ENCODE results near the gene MDFI. TPM values are rescaled to one million over a fixed set of nuclear protein-coding genes. Genes with fewer than 3 reads are reported as not detected.
"Not testable (repeated sequence)": the region's sequence is repeated elsewhere in the genome, so short reads cannot be mapped to it uniquely, and the experiment has no call there.

The MDFI gene
- polyA plus RNA-seq, 4 donors = 37.5 to 62.2 (median 49.3) TPM

- DNase-seq (ENCODE audit: low read depth in 4 of 4, low spot score in 2 of 4) = no peak
Measured at GRCh38 chr6:41602422-41602743, 35.9 kb upstream of the MDFI start.

GRCh38 chr6:41602864-41603608 lies 35.2 kb upstream of the MDFI start:
- peak; percentile 72 to 91 (median 78) for DNase-seq (ENCODE audit: low read depth in 4 of 4, low spot score in 2 of 4)

GRCh38 chr6:41604006-41604405 lies 34.3 kb upstream of the MDFI start:
- DNase-seq (ENCODE audit: low read depth in 4 of 4, low spot score in 2 of 4) = no peak

GRCh38 chr6:41605649-41606048 lies 32.6 kb upstream of the MDFI start:
- DNase-seq (ENCODE audit: low read depth in 4 of 4, low spot score in 2 of 4) = no peak

GRCh38 chr6:41607036-41607435 lies 31.2 kb upstream of the MDFI start:
- no peak for DNase-seq (ENCODE audit: low read depth in 4 of 4, low spot score in 2 of 4)

- DNase-seq (ENCODE audit: low read depth in 4 of 4, low spot score in 2 of 4) = no peak
Measured at GRCh38 chr6:41607736-41608135, 30.5 kb upstream of the MDFI start.

GRCh38 chr6:41608443-41609151 lies 29.7 kb upstream of the MDFI start:
- DNase-seq (ENCODE audit: low read depth in 4 of 4, low spot score in 2 of 4) = no peak

- no peak for DNase-seq (ENCODE audit: low read depth in 4 of 4, low spot score in 2 of 4)
Measured at GRCh38 chr6:41614715-41615114, 23.6 kb upstream of the MDFI start.

GRCh38 chr6:41615311-41615710 lies 23.0 kb upstream of the MDFI start:
- DNase-seq (ENCODE audit: low read depth in 4 of 4, low spot score in 2 of 4) = no peak

GRCh38 chr6:41618598-41618997 lies 19.7 kb upstream of the MDFI start:
- no peak for DNase-seq (ENCODE audit: low read depth in 4 of 4, low spot score in 2 of 4)

- DNase-seq (ENCODE audit: low read depth in 4 of 4, low spot score in 2 of 4) = not testable (repeated sequence)
Measured at GRCh38 chr6:41619193-41619592, 19.1 kb upstream of the MDFI start.

GRCh38 chr6:41621367-41621766 lies 16.9 kb upstream of the MDFI start:
- no peak for DNase-seq (ENCODE audit: low read depth in 4 of 4, low spot score in 2 of 4)

GRCh38 chr6:41621802-41622201 lies 16.5 kb upstream of the MDFI start:
- DNase-seq (ENCODE audit: low read depth in 4 of 4, low spot score in 2 of 4) = no peak

GRCh38 chr6:41622206-41622988 lies 15.9 kb upstream of the MDFI start:
- no peak for DNase-seq (ENCODE audit: low read depth in 4 of 4, low spot score in 2 of 4)

- DNase-seq (ENCODE audit: low read depth in 4 of 4, low spot score in 2 of 4) = no peak
Measured at GRCh38 chr6:41623330-41623729, 14.9 kb upstream of the MDFI start.

GRCh38 chr6:41624621-41625380 lies 13.5 kb upstream of the MDFI start:
- DNase-seq (ENCODE audit: low read depth in 4 of 4, low spot score in 2 of 4) = no peak

- no peak for DNase-seq (ENCODE audit: low read depth in 4 of 4, low spot score in 2 of 4)
Measured at GRCh38 chr6:41625442-41625841, 12.8 kb upstream of the MDFI start.

- no peak for DNase-seq (ENCODE audit: low read depth in 4 of 4, low spot score in 2 of 4)
Measured at GRCh38 chr6:41626022-41626421, 12.2 kb upstream of the MDFI start.

- DNase-seq (ENCODE audit: low read depth in 4 of 4, low spot score in 2 of 4) = no peak
Measured at GRCh38 chr6:41626917-41627316, 11.4 kb upstream of the MDFI start.

GRCh38 chr6:41629128-41629527 lies 9.1 kb upstream of the MDFI start:
- DNase-seq (ENCODE audit: low read depth in 4 of 4, low spot score in 2 of 4) = no peak

- no peak for DNase-seq (ENCODE audit: low read depth in 4 of 4, low spot score in 2 of 4)
Measured at GRCh38 chr6:41630069-41630468, 8.2 kb upstream of the MDFI start.
